ENCODE data around the gene ZFP36L1.

DNA sequence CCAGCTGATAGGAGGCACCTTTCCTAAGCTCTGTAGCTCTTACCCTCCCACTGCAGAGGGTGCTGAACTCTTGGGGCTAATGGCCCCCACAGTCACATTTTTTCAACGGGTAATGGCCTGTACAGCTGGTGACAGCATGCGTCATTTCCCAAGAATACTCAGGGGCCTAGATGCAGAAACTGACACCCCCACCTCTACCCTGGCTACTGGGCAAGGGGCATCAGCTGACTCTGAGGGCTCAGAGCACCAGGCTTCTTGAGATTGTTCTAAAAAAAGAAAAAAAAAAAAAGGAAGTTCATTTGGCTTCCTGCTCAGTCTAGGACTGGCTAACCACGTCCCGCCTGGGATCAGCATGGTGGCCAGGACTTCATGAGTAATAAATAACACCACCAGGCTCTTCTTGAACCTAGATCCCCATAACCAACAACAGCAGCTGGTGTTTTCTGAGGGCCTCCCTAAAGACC is 35.2 kb downstream of the ZFP36L1 start:
- TF ChIP-seq EGR1 (IDR thresholded peaks at IDR 0.05) (no peak), YY1 (IDR thresholded peaks at IDR 0.05; ENCODE audit: low read depth) (no peak), FOXM1 (IDR thresholded peaks at IDR 0.05; ENCODE audit: borderline replicate concordance, low read depth) (no peak)

Measured in Ishikawa (cell line).